Measurements from ENCODE around the gene DGCR6L.

DNA sequence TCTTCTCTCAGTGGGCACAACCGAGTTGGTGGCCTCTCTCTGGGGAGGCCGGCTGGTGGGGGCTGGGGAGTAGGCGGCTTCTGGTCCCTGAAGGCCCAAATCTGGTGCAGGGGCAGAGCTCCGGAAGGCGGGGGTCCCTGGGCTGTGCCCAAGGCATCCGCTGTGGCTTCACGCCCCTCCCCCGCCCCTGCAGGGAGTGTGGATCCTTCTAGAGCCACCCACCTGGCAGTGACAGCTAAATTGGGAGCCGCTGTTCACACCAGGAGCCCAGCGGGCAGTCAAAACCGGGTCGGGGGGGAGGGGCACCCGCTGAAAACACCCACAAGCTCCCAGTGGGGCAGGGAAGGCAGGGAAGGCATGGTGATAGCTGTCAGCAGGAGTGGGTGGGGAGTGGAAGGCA, 47.2 kb downstream of the DGCR6L start:
- TF ChIP-seq, protein P1, sequence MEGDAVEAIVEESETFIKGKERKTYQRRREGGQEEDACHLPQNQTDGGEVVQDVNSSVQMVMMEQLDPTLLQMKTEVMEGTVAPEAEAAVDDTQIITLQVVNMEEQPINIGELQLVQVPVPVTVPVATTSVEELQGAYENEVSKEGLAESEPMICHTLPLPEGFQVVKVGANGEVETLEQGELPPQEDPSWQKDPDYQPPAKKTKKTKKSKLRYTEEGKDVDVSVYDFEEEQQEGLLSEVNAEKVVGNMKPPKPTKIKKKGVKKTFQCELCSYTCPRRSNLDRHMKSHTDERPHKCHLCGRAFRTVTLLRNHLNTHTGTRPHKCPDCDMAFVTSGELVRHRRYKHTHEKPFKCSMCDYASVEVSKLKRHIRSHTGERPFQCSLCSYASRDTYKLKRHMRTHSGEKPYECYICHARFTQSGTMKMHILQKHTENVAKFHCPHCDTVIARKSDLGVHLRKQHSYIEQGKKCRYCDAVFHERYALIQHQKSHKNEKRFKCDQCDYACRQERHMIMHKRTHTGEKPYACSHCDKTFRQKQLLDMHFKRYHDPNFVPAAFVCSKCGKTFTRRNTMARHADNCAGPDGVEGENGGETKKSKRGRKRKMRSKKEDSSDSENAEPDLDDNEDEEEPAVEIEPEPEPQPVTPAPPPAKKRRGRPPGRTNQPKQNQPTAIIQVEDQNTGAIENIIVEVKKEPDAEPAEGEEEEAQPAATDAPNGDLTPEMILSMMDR (IDR thresholded peaks at IDR 0.05; ENCODE audit: low read depth, low read length, poor library complexity, severe bottlenecking) = no peak
- TF ChIP-seq EZH2phosphoT487 (IDR thresholded peaks at IDR 0.05; ENCODE audit: borderline replicate concordance, low read length) = no peak

Measured in DOHH2 (cell line).